GM19397 (cell line): ENCODE measurements around the gene PDXDC1.
"Not testable (repeated sequence)": the region's sequence is repeated elsewhere in the genome, so short reads cannot be mapped to it uniquely, and the experiment has no call there.

Source experiments
- ATAC-seq: cut with Tn5 transposase; IDR thresholded peaks from one replicate; pipeline ENCODE4 v1.9.1; 2021; ENCODE audit warnings: mild to moderate bottlenecking, moderate library complexity; ENCODE audit not compliant: unreplicated experiment

The PDXDC1 gene

DNA sequence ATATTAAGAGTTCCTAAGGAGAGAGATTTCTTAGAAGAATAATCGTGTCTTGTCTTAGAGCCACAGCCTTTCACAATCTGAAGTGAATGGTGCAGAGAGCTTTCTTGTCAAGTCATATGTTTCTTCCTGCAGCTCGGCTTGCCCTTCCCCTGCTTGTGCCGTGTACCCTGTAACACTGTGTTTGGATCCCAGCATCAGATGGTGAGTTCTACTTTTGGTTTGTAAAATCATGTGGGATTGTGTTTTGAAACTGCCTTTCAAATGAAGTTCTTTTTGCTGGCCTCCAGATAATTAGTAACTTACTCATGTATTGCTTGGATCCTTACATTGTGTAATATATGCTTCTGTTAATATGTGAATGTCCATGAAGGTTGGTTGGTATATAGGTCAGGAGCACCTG is 33.8 kb downstream of the PDXDC1 start:
- not testable (repeated sequence) for ATAC-seq

DNA sequence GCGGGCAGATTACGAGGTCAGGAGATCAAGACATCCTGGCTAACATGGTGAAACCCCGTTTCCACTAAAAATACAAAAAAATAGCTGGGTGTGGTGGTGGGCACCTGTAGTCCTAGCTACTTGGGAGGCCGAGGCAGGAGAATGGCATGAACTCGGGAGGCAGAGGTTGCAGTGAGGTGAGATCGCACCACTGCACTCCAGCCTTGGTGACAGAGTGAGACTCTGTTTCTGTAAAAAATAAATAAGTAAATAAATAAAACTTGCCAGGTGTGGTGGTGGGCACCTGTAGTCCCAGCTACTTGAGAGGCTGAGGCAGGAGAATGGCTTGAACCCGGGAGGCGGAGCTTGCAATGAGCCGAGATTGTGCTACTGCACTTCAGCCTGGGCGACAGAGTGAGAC is 38.1 kb downstream of the PDXDC1 start:
- ATAC-seq = not testable (repeated sequence)

DNA sequence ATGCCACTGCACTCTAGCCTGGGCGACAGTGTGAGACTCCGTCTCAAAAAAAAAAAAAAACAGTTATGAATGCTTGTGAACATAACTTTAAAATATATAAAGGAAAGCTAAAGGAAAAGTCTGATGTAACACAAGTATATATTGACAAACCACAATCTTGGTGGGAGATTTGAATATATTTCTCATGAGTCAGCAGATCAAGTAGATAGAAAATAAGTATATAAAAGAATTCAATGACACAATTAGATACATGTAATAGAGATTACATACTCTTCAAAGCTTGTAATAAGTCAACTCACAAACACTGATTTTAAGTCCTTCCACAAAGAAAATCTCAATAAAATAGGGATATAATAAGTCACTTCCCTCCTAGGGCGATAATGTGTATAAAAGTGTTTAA is 40.8 kb downstream of the PDXDC1 start:
- not testable (repeated sequence) for ATAC-seq

DNA sequence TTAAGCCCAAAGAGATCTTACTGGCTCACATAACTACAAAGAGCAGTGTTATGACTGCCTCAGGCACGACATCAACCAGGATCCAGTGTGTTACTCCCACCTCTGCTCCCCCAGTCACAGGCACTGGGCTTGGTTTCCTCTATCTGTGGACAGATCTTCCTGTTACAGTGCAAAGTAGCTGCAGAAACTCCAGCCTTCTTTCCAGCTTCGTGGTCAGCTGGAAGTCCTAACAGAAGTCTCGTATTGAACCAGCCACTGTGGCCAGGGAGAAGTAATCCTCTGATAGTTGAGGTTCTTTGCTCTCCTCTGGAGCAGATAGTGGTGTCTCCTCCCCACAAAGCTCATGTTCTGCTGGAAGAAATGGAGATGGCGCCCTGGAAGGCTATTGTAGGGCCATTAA is 41.5 kb downstream of the PDXDC1 start:
- ATAC-seq = not testable (repeated sequence)

DNA sequence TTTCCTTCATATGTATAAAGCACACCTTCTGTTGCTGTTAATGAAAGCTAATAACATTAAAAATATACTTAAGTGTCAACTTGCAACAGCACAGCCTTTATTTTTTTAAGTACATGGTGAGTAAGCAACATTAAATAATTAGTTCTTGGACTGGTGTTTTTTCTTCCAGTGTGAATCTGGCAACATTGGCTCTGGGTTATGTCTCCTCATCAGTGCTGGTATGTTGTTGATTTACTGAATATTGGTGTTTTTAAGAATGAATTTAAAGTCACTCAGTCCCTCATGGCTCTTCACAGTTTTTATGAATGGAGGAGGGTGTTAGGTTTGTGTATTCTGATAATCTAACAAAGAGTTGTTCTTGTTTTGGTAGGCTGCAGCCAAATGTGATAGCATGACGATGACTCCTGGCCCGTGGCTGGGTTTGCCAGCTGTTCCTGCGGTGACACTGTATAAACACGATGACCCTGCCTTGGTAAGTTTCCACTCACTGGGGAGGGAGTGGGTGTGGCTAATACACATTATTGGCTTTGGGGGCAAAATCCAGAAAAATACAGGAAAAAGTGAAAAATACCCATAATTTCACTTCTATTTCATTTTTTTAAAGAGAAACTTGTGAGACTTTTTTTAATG is 42.2 kb downstream of the PDXDC1 start:
- not testable (repeated sequence) for ATAC-seq

DNA sequence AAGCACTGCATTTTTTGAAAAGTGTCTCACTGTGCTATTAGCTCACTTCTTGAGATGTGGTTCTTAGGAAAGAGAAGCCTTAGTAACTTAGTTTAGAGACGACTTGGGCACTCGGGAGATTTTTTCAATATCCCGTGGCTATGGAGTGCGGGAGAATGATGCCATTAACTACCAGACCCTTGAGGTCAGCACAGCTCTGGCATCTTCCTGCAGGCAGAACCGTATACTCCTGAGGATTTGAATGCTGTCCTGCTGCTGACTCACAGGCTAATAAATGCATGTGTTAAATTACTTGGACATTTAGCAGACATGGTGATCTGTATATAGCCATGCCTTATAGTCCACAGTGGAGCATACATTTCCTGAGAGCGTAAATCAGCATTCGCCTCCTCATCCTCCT is 46.6 kb downstream of the PDXDC1 start:
- not testable (repeated sequence) for ATAC-seq

DNA sequence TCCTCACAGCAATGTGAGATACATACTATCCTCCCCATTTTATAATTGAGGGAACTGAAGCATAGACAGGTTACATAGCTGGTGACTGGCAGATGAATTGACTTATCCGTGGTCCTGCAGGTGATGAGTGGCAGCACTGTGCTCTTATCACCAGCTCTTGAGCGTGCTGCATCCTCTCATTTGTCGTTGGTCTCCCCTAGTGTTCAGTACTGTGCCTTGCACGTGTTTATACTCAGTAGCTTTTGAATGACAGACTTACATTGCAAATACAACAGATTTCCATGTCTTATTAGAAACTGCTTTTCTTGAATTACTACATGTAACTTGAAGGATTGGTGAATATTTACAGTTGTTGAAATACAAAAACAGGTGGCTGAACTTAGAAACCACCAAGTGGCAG is 47.4 kb downstream of the PDXDC1 start:
- not testable (repeated sequence) for ATAC-seq

DNA sequence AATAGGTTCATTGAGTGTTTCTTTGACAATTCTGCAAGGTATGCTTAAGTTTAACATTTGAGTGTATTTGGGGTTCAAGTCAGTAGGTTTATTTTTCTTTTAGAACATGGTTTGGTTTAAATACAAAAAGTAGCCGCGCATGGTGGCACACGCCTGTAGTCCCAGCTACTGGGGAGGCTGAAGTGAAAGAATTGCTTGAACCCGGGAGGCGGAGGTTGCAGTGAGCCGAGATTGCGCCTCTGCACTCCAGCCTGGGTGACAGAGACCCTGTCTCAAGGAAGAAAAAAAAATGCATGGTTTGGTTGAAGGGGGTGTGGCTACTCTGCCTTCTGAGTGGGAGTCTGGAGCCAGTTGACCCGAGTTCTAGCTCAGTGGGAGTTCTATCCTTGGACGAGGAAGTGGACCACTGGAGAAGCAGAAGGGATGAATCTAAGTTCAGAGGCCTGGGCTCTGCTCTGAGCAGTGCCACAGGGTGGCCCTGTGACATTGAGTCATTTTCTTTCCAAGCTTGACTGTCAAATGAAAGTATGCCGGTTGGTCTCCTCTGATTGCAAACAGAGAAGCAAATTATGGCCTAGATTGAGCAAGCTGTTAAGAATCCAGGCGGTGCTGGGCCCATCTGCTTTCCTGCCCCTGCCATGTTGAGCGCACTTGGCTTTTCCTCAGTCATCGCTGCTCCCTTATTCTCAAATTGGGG is 48.7 kb downstream of the PDXDC1 start:
- ATAC-seq = not testable (repeated sequence)

DNA sequence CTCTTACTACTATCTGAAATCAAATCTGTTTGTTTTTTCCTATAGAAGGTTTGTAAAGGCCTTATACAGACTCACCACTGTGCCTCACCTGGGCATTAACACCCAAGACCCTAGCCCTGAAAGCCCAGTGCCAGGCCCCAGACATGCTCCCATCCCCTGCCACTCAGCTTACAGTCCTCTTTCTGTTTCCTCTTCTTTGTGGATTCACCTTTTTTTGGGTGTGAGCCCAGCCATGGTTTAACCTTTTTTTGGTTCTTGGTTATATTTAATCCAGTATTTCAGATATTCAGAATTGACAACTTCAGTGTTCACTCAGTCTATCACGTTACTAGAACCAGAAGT is 50.0 kb downstream of the PDXDC1 start:
- not testable (repeated sequence) for ATAC-seq

DNA sequence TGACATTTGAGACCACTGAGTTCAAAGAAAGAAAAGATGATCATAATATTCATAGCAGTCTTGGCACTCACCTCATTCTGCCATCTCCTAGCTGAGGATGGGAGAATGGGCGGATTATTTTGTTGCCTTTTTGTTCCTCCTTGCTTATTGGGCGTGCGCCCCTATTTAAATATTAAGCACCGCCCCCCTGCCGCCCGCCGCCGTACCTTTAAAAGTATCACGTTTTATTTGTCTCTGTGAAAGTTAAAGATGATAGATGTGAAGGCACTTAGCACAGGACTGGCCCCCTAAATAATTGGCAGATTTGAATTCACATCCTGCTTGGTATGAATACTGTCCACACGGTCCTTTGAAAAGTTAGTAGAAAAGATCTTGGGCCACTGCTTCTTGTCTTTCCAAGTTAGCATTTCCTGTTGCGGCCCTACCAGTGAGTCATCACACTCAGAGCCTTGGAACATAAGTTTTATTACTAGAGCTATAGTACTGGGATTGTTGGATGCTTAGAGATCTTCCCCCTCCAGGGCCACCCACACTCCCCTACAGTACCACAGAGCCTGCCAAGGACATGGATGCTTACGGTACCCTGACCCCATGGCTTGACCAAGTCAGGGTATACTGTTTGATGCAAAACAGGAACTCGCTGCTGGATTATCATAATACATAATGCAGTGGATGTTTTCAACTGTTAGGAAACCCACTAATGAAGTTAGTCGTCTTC is 50.6 kb downstream of the PDXDC1 start:
- ATAC-seq = not testable (repeated sequence)

DNA sequence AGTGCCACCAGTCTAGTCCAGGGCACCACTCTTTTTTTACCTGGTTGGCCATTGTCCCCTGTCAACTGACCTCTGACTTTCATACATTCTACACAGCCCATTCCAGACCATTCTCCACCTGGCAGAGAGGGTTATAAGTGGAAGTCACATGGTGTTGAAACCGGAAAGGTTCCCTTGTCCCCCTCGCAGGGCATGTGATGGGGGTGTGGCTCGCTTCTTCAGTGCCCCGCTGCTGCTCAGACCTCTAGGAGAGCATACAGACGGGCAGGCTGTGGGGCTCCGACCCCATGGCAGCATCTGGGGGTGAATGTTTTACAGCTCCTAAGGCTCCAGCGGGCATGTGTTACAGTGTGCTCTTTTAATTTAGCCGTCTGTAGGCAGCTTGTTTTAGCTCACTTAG is 52.2 kb downstream of the PDXDC1 start:
- not testable (repeated sequence) for ATAC-seq

DNA sequence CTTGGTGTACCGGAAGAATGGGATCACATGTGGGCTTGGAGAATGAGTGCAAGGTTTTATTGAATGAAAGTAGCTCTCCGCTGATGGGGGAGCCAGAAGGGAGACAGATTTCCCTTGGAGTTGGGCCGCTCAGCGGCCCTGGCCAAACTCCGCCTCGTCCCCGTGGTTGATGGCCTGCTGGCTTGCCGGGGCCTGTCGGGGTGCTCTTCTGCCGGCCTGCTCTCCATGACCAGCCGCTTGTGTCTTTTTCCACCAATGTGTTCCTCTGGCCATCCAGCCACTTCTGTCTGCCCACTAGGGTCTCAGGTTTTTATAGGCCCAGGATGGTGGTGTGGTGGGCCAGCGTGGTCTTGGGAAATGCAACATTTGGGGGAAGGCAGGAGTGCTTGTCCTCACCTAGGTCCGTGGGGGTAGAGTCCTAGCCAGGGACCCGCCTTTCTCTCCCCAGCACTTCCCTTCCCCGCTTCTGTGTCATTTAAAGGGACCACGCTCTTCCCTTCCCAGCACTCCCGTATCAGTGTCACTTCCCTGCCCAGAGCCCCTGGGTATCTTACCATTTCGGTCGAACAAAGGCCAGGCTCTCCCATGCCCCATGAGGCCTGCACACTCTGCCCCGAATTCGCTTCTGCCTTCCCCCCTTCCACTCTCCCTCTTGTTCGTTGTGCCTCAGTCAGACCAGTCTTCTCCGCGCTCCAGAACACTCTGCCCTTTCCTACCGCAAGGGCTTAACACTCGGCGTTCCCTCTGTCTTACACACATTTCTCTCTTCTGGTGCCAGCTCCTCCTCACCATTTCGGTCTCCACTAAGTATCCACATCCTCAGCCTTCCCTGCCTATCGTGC is 52.9 kb downstream of the PDXDC1 start:
- ATAC-seq = not testable (repeated sequence)

DNA sequence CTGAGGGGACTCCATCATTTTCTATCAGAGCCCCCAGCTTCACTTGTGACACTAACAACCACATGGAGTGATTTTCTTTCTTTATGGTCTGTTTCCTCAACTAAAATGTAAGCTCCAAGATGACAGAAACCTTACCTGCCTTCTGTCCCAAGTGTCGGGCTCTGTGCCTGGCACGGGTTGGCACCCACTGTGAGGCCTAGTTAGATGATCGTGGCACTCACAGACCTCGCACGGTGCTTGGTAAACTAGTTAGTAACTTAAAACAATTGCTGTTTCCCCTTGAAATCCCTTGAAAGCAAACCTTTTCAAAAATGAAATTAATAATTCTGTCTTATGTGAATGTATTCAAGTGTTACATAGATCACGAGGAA is 53.5 kb downstream of the PDXDC1 start:
- not testable (repeated sequence) for ATAC-seq

DNA sequence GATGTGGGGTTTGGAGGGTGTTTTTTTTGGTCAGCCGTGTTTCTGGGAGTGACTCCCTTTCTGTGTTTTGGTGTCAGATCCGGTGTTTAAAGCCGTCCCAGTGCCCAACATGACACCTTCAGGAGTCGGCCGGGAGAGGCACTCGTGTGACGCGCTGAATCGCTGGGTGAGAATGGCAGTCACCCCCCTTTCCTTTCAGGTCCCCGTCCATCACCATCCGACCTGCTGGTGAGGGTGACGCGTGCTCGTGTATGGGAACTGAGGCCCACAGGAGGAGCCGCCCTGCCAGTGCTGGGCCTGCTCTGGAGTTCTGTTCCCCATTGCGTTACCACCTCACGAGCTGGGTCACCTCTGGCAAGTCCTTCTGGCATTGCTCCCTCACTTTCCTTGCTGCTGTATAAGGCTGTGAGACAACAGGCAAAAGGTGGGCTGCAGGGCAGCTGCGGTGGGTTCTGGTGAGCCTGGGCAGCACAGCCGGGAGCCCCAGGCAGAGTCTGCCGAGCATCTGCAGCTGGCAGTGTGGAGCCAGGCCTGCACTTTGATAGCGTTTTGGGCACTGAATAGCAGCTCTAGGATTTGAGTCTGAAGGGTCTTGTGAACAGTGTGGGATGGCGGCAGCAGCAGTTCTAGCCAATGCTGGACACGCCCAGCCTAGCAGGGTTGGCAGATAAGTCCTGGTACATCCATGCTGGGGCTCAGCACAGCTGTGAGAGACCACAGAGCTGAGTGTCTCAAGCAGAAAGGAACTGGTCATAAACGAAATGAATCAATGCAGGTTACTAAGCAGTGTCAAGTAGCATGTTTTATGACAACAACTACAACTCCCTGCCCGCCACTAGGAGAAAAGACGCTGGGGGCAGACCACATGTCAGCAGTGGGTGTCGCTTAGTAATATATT is 54.2 kb downstream of the PDXDC1 start:
- not testable (repeated sequence) for ATAC-seq

DNA sequence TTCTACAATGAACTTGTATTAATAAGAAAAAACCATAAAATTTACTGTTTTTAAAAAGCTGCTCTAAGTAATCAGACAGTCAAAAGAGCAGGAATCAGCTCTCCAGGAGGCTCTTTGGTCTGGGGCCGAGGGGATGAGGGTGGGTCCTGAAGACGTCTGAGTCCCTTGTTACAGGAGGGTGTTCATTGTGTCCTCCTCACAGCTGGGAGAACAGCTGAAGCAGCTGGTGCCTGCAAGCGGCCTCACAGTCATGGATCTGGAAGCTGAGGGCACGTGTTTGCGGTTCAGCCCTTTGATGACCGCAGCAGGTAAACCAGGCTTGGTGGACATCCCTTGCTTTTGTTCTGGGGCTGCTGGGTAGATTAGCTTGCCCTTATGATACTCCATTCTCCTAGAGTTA is 54.9 kb downstream of the PDXDC1 start:
- not testable (repeated sequence) for ATAC-seq

DNA sequence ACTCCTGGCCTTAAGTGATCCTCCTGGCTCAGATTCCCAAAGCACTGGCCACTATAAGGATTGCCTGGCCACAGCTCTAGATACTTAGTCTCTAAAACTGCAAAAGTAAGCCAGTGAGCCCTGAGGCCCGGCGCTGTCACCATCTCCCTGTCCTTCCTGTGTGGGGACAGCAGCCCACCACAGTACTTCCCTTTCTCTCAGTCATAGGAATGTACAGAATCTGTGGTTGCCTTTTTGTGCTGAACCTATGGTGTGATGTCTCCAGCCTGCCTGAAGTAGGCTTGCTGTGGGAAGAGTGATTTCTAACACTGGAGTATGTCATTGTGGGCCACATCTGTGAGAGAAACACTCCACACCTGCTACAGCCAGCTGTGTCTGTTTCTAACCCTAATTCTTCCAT is 56.4 kb downstream of the PDXDC1 start:
- no peak for ATAC-seq

DNA sequence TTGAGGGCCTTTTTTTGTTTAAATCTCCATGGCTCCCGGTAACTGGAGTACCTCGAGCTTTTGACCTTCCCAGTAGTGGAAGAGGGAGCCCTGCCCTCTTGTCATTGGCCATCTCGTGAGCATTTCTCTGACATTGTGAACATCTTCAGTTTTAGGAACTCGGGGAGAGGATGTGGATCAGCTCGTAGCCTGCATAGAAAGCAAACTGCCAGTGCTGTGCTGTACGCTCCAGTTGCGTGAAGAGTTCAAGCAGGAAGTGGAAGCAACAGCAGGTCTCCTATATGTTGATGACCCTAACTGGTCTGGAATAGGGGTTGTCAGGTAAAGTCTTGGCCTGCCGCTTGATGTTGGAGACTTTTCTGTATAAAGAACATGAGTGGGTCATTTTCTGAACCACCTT is 56.8 kb downstream of the PDXDC1 start:
- no peak for ATAC-seq

DNA sequence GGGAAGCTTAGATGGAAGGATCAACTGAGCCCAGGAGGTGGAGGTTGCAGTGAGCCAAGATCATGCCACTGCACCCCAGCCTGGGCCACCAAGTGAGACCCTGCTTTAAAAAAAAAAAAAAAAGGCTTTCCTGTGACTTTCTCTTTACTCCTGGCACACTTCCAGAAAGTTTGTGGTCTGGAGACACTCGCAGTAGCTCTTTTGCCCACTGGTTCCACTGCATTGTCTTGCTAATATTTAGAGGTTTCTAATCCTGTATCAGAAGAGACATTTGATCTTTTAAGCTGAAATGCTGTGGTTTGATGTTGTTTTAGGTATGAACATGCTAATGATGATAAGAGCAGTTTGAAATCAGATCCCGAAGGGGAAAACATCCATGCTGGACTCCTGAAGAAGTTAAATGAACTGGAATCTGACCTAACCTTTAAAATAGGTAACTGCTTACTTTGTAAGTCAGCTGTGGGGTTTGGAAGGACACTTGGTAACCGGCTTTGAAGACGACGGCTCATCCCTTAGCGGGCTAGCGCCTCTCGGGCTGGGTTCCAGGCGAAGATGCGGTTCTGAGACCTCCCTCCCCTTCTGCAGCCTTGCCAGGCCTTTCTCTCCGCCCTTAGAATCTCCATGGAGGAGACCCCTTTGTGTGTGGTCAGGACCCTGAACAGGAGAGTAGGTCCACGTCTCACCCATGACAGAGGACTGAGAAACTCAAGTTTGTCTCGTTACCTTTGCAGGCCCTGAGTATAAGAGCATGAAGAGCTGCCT is 57.9 kb downstream of the PDXDC1 start:
- no peak for ATAC-seq

DNA sequence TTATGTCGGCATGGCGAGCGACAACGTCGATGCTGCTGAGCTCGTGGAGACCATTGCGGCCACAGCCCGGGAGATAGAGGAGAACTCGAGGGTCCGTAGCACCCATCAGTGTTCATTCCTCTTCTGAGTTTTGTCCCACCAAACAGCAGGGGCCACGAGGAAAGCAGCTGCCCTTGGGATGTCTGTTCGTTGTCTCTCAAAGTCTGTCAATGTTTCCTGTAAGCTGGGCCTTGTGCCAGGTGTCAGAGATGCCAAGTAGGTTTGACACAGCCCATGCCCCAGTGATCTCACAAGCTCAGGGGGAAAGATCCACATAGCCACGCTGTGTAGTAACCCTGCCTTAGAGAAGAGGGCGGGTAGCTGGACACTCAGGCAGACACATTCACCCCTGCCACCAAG is 58.5 kb downstream of the PDXDC1 start:
- no peak for ATAC-seq
